ENCODE results near the gene RASSF5.

DNA sequence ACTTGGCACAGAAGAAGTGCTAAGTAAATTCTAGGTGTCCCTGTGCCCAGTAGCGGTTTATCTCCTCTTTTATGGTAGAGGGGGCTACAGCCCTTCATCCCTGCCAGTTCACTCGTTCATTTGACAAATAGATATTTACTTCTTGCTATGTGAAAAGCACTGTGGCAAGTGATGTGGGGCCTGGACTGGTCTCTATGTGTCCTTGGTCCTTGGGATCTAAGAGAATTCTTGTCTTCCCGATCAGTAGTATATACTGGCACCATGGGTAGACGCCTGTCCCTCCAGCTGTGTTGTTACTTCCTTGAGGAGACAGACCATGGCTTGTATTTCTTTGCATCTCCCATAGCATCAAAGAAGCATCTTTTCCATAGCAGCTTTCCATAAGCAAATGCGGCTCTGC is 75.2 kb downstream of the RASSF5 start:
- TF ChIP-seq, protein P1, sequence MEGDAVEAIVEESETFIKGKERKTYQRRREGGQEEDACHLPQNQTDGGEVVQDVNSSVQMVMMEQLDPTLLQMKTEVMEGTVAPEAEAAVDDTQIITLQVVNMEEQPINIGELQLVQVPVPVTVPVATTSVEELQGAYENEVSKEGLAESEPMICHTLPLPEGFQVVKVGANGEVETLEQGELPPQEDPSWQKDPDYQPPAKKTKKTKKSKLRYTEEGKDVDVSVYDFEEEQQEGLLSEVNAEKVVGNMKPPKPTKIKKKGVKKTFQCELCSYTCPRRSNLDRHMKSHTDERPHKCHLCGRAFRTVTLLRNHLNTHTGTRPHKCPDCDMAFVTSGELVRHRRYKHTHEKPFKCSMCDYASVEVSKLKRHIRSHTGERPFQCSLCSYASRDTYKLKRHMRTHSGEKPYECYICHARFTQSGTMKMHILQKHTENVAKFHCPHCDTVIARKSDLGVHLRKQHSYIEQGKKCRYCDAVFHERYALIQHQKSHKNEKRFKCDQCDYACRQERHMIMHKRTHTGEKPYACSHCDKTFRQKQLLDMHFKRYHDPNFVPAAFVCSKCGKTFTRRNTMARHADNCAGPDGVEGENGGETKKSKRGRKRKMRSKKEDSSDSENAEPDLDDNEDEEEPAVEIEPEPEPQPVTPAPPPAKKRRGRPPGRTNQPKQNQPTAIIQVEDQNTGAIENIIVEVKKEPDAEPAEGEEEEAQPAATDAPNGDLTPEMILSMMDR (IDR thresholded peaks at IDR 0.05), result no peak
- TF ChIP-seq POLR2AphosphoS5 (IDR thresholded peaks at IDR 0.05) (no peak), EP300 (IDR thresholded peaks at IDR 0.05) (no peak), POLR2A (IDR thresholded peaks at IDR 0.05; ENCODE audit: low read depth) (no peak)
